ENCODE measurements around the gene ATF4.
"Not testable (repeated sequence)": the region's sequence is repeated elsewhere in the genome, so short reads cannot be mapped to it uniquely, and the experiment has no call there.

The ATF4 gene

GRCh38 chr22:39519681-39520225 lies 609 bp upstream of the ATF4 start:
- H3K4me1 ChIP-seq (ENCODE audit: control insufficient read depth in 2 of 2, insufficient read depth in 2 of 2, low read length in 2 of 2): peaks cover 35 to 37% of the 10 kb centered on the region in 2 donors
- H3K27ac ChIP-seq (ENCODE audit: low read depth in 2 of 2, low read length in 2 of 2): peak overlapping the region; percentile 99 to 100
- peak overlapping the region; percentile 98 to 99 for H3K9ac ChIP-seq (ENCODE audit: low read depth in 1 of 2, low read length in 2 of 2)
- no peaks in the 10 kb centered on the region for H3K27me3 ChIP-seq (ENCODE audit: control insufficient read depth in 2 of 2, insufficient read depth in 2 of 2, low read length in 2 of 2)
- H3K4me3 ChIP-seq (ENCODE audit: low read length in 2 of 2): peak overlapping the region; percentile 95 to 98
- H3K9me3 ChIP-seq (ENCODE audit: control insufficient read depth in 2 of 2, low read length in 2 of 2): no peaks in the 10 kb centered on the region
- peaks cover 42% of the 10 kb centered on the region in 2 donors for H3K36me3 ChIP-seq (ENCODE audit: control insufficient read depth in 2 of 2, insufficient read depth in 2 of 2, low read length in 2 of 2)

GRCh38 chr22:39521106-39521885 lies 934 bp downstream of the ATF4 start:
- H3K9me3 ChIP-seq (ENCODE audit: control insufficient read depth in 2 of 2, low read length in 2 of 2); H3K27me3 ChIP-seq (ENCODE audit: control insufficient read depth in 2 of 2, insufficient read depth in 2 of 2, low read length in 2 of 2): not testable (repeated sequence)
- peaks cover 35 to 37% of the 10 kb centered on the region in 2 donors for H3K4me1 ChIP-seq (ENCODE audit: control insufficient read depth in 2 of 2, insufficient read depth in 2 of 2, low read length in 2 of 2)
- peak overlapping the region; percentile 99 to 100 for H3K27ac ChIP-seq (ENCODE audit: low read depth in 2 of 2, low read length in 2 of 2)
- peaks cover 29 to 37% of the 10 kb centered on the region in 2 donors for H3K36me3 ChIP-seq (ENCODE audit: control insufficient read depth in 2 of 2, insufficient read depth in 2 of 2, low read length in 2 of 2)
- H3K4me3 ChIP-seq (ENCODE audit: low read length in 2 of 2): peak overlapping the region; percentile 95 to 98
- peak overlapping the region; percentile 98 to 99 for H3K9ac ChIP-seq (ENCODE audit: low read depth in 1 of 2, low read length in 2 of 2)

- peak overlapping the region; percentile 98 to 99 for H3K9ac ChIP-seq (ENCODE audit: low read depth in 1 of 2, low read length in 2 of 2)
These were observed 1.7 kb downstream of the ATF4 start for GRCh38 chr22:39522091-39522490.

GRCh38 chr22:39522567-39523300 lies 2.4 kb downstream of the ATF4 start:
- peak overlapping the region; percentile 34 to 99 for H3K27ac ChIP-seq (ENCODE audit: low read depth in 2 of 2, low read length in 2 of 2)
- H3K27me3 ChIP-seq (ENCODE audit: control insufficient read depth in 2 of 2, insufficient read depth in 2 of 2, low read length in 2 of 2): no peaks in the 10 kb centered on the region
- H3K9ac ChIP-seq (ENCODE audit: low read depth in 1 of 2, low read length in 2 of 2): peak overlapping the region; percentile 38 to 55
- peaks cover 29 to 37% of the 10 kb centered on the region in 2 donors for H3K36me3 ChIP-seq (ENCODE audit: control insufficient read depth in 2 of 2, insufficient read depth in 2 of 2, low read length in 2 of 2)
- no peaks in the 10 kb centered on the region for H3K9me3 ChIP-seq (ENCODE audit: control insufficient read depth in 2 of 2, low read length in 2 of 2)
- peaks cover 42 to 46% of the 10 kb centered on the region in 2 donors for H3K4me1 ChIP-seq (ENCODE audit: control insufficient read depth in 2 of 2, insufficient read depth in 2 of 2, low read length in 2 of 2)
- peak overlapping the region; percentile 30 to 98 for H3K4me3 ChIP-seq (ENCODE audit: low read length in 2 of 2)

More at GRCh38 chr22:39522091-39522490, 1.7 kb downstream of the ATF4 start:
- peaks cover 29 to 37% of the 10 kb centered on the region in 2 donors for H3K36me3 ChIP-seq (ENCODE audit: control insufficient read depth in 2 of 2, insufficient read depth in 2 of 2, low read length in 2 of 2)
- not testable (repeated sequence) for H3K27me3 ChIP-seq (ENCODE audit: control insufficient read depth in 2 of 2, insufficient read depth in 2 of 2, low read length in 2 of 2); H3K9me3 ChIP-seq (ENCODE audit: control insufficient read depth in 2 of 2, low read length in 2 of 2)
- H3K4me3 ChIP-seq (ENCODE audit: low read length in 2 of 2): peak overlapping the region; percentile 95 to 98
- H3K4me1 ChIP-seq (ENCODE audit: control insufficient read depth in 2 of 2, insufficient read depth in 2 of 2, low read length in 2 of 2): peaks cover 37 to 39% of the 10 kb centered on the region in 2 donors
- H3K27ac ChIP-seq (ENCODE audit: low read depth in 2 of 2, low read length in 2 of 2): peak overlapping the region; percentile 99 to 100

- H3K4me1 ChIP-seq (ENCODE audit: control insufficient read depth in 2 of 2, insufficient read depth in 2 of 2, low read length in 2 of 2): peaks cover 49 to 50% of the 10 kb centered on the region in 2 donors
These were observed 3.9 kb downstream of the ATF4 start for GRCh38 chr22:39524089-39524752.

GRCh38 chr22:39524753-39525657 lies 4.6 kb downstream of the ATF4 start:
- no peak overlapping the region for H3K4me3 ChIP-seq (ENCODE audit: low read length in 2 of 2)
- H3K27ac ChIP-seq (ENCODE audit: low read depth in 2 of 2, low read length in 2 of 2): no peak overlapping the region
- no peaks in the 10 kb centered on the region for H3K9me3 ChIP-seq (ENCODE audit: control insufficient read depth in 2 of 2, low read length in 2 of 2)
- H3K27me3 ChIP-seq (ENCODE audit: control insufficient read depth in 2 of 2, insufficient read depth in 2 of 2, low read length in 2 of 2): no peaks in the 10 kb centered on the region
- no peak overlapping the region for H3K9ac ChIP-seq (ENCODE audit: low read depth in 1 of 2, low read length in 2 of 2)
- peaks cover 29 to 51% of the 10 kb centered on the region in 2 donors for H3K36me3 ChIP-seq (ENCODE audit: control insufficient read depth in 2 of 2, insufficient read depth in 2 of 2, low read length in 2 of 2)
- peaks cover 56% of the 10 kb centered on the region in 2 donors for H3K4me1 ChIP-seq (ENCODE audit: control insufficient read depth in 2 of 2, insufficient read depth in 2 of 2, low read length in 2 of 2)

More at GRCh38 chr22:39524089-39524752, 3.9 kb downstream of the ATF4 start:
- no peak overlapping the region for H3K4me3 ChIP-seq (ENCODE audit: low read length in 2 of 2)
- H3K9me3 ChIP-seq (ENCODE audit: control insufficient read depth in 2 of 2, low read length in 2 of 2): no peaks in the 10 kb centered on the region
- H3K9ac ChIP-seq (ENCODE audit: low read depth in 1 of 2, low read length in 2 of 2): no peak overlapping the region
- no peaks in the 10 kb centered on the region for H3K27me3 ChIP-seq (ENCODE audit: control insufficient read depth in 2 of 2, insufficient read depth in 2 of 2, low read length in 2 of 2)
- no peak overlapping the region for H3K27ac ChIP-seq (ENCODE audit: low read depth in 2 of 2, low read length in 2 of 2)
- peaks cover 29 to 45% of the 10 kb centered on the region in 2 donors for H3K36me3 ChIP-seq (ENCODE audit: control insufficient read depth in 2 of 2, insufficient read depth in 2 of 2, low read length in 2 of 2)

GRCh38 chr22:39525658-39525975 lies 5.3 kb downstream of the ATF4 start:
- H3K9me3 ChIP-seq (ENCODE audit: control insufficient read depth in 2 of 2, low read length in 2 of 2): no peaks in the 10 kb centered on the region
- no peak overlapping the region for H3K9ac ChIP-seq (ENCODE audit: low read depth in 1 of 2, low read length in 2 of 2)
- peaks cover 29 to 55% of the 10 kb centered on the region in 2 donors for H3K36me3 ChIP-seq (ENCODE audit: control insufficient read depth in 2 of 2, insufficient read depth in 2 of 2, low read length in 2 of 2)
- H3K27ac ChIP-seq (ENCODE audit: low read depth in 2 of 2, low read length in 2 of 2): no peak overlapping the region
- no peaks in the 10 kb centered on the region for H3K27me3 ChIP-seq (ENCODE audit: control insufficient read depth in 2 of 2, insufficient read depth in 2 of 2, low read length in 2 of 2)
- H3K4me3 ChIP-seq (ENCODE audit: low read length in 2 of 2): no peak overlapping the region
- H3K4me1 ChIP-seq (ENCODE audit: control insufficient read depth in 2 of 2, insufficient read depth in 2 of 2, low read length in 2 of 2): peaks cover 56 to 58% of the 10 kb centered on the region in 2 donors

GRCh38 chr22:39526736-39527171 lies 6.4 kb downstream of the ATF4 start:
- Histone ChIP-seq H3K9me3 (ENCODE audit: control insufficient read depth in 2 of 2, low read length in 2 of 2) (no peaks in the 10 kb centered on the region), H3K27me3 (ENCODE audit: control insufficient read depth in 2 of 2, insufficient read depth in 2 of 2, low read length in 2 of 2) (no peaks in the 10 kb centered on the region), H3K4me1 (ENCODE audit: control insufficient read depth in 2 of 2, insufficient read depth in 2 of 2, low read length in 2 of 2) (peaks cover 63 to 64% of the 10 kb centered on the region in 2 donors), H3K4me3 (ENCODE audit: low read length in 2 of 2) (no peak overlapping the region), H3K9ac (ENCODE audit: low read depth in 1 of 2, low read length in 2 of 2) (no peak overlapping the region), H3K36me3 (ENCODE audit: control insufficient read depth in 2 of 2, insufficient read depth in 2 of 2, low read length in 2 of 2) (peaks cover 24 to 51% of the 10 kb centered on the region in 2 donors), H3K27ac (ENCODE audit: low read depth in 2 of 2, low read length in 2 of 2) (peak overlapping the region in 1 of 2 donors; percentile 89)

- H3K36me3 ChIP-seq (ENCODE audit: control insufficient read depth in 2 of 2, insufficient read depth in 2 of 2, low read length in 2 of 2): peaks cover 17 to 45% of the 10 kb centered on the region in 2 donors
- peak overlapping the region in 1 of 2 donors; percentile 59 for H3K4me3 ChIP-seq (ENCODE audit: low read length in 2 of 2)
- no peaks in the 10 kb centered on the region for H3K27me3 ChIP-seq (ENCODE audit: control insufficient read depth in 2 of 2, insufficient read depth in 2 of 2, low read length in 2 of 2)
- peak overlapping the region; percentile 81 to 89 for H3K27ac ChIP-seq (ENCODE audit: low read depth in 2 of 2, low read length in 2 of 2)
- H3K9me3 ChIP-seq (ENCODE audit: control insufficient read depth in 2 of 2, low read length in 2 of 2): no peaks in the 10 kb centered on the region
- peaks cover 59 to 60% of the 10 kb centered on the region in 2 donors for H3K4me1 ChIP-seq (ENCODE audit: control insufficient read depth in 2 of 2, insufficient read depth in 2 of 2, low read length in 2 of 2)
- peak overlapping the region in 1 of 2 donors; percentile 60 for H3K9ac ChIP-seq (ENCODE audit: low read depth in 1 of 2, low read length in 2 of 2)
These were observed 7.2 kb downstream of the ATF4 start for GRCh38 chr22:39527481-39527961.

Measured in mucosa of rectum (tissue), 2 donors.